ENCODE measurements around the gene EIF4EBP2. TPM values are rescaled to one million over a fixed set of nuclear protein-coding genes. Genes with fewer than 3 reads are reported as not detected.

Gene EIF4EBP2
- polyA plus RNA-seq, 1 donor (not counting 4 experiments of a cell fraction or from before 2014, with no cell fraction given) = 18.9 TPM

GRCh38 chr10:70442332-70442988 is 38.5 kb downstream of the EIF4EBP2 start:
- H3K4me3 ChIP-seq (ENCODE audit: control insufficient read depth in 2 of 3, extremely low read depth in 1 of 3, insufficient read depth in 2 of 3, low read depth in 1 of 3, low read length in 3 of 3) = peak overlapping the region in 1 of 3 experiments; percentile 19
- peak overlapping the region; percentile 57 for H2AFZ ChIP-seq (ENCODE audit: control insufficient read depth, low read length)
- no peaks in the 10 kb centered on the region for H3K9me3 ChIP-seq (ENCODE audit: control insufficient read depth, low read depth, low read length)
- no peak overlapping the region for H3K9ac ChIP-seq (ENCODE audit: control insufficient read depth, extremely low read depth, insufficient read depth, low read length)
- H3K79me2 ChIP-seq (ENCODE audit: control insufficient read depth, insufficient read depth, low read length) = no peaks in the 10 kb centered on the region
- H3K4me2 ChIP-seq (ENCODE audit: control insufficient read depth, extremely low read depth, insufficient read depth, low read depth, low read length) = peak overlapping the region; percentile 31
- no peaks in the 10 kb centered on the region for H3K9me1 ChIP-seq (ENCODE audit: control insufficient read depth, extremely low read depth, insufficient read depth, low read length)
- peaks cover 34% of the 10 kb centered on the region for H3K27me3 ChIP-seq (ENCODE audit: control insufficient read depth, extremely low read depth, insufficient read depth, low read length)
- H4K20me1 ChIP-seq (ENCODE audit: control insufficient read depth, extremely low read depth, insufficient read depth, low read length) = no peaks in the 10 kb centered on the region
- H3K36me3 ChIP-seq (ENCODE audit: control insufficient read depth in 2 of 2, extremely low read depth in 1 of 2, insufficient read depth in 2 of 2, low read length in 2 of 2) = no peaks in the 10 kb centered on the region
- H3K4me1 ChIP-seq (ENCODE audit: control insufficient read depth, extremely low read depth, insufficient read depth, low read length) = peaks cover 18% of the 10 kb centered on the region
- DNase-seq (ENCODE audit: low read depth, low spot score) (no peak), FAIRE-seq (peak; percentile 60)
- dilution Hi-C loops (cut with MboI; ENCODE audit: extremely low pct_ligation_motif_present, low sequenced_read_pairs) = no loop called here
- TF ChIP-seq CTCF (optimal IDR thresholded peaks at IDR 0.05 in 1 of 3, IDR thresholded peaks at IDR 0.05 in 1 of 3, conservative IDR thresholded peaks at IDR 0.05 in 1 of 3; ENCODE audit: extremely low read depth in 1 of 3, insufficient read depth in 2 of 3, low read length in 3 of 3) = no peak
- H3K27ac ChIP-seq (ENCODE audit: control insufficient read depth, insufficient read depth, low read length) = no peak overlapping the region

GRCh38 chr10:70444744-70445143 is 40.8 kb downstream of the EIF4EBP2 start:
- Histone ChIP-seq H3K9me1 (ENCODE audit: control insufficient read depth, extremely low read depth, insufficient read depth, low read length) (no peaks in the 10 kb centered on the region), H3K79me2 (ENCODE audit: control insufficient read depth, insufficient read depth, low read length) (no peaks in the 10 kb centered on the region), H3K9ac (ENCODE audit: control insufficient read depth, extremely low read depth, insufficient read depth, low read length) (no peak overlapping the region), H3K9me3 (ENCODE audit: control insufficient read depth, low read depth, low read length) (no peaks in the 10 kb centered on the region), H3K36me3 (ENCODE audit: control insufficient read depth in 2 of 2, extremely low read depth in 1 of 2, insufficient read depth in 2 of 2, low read length in 2 of 2) (no peaks in the 10 kb centered on the region), H3K4me1 (ENCODE audit: control insufficient read depth, extremely low read depth, insufficient read depth, low read length) (peaks cover 18% of the 10 kb centered on the region), H2AFZ (ENCODE audit: control insufficient read depth, low read length) (no peak overlapping the region), H3K27me3 (ENCODE audit: control insufficient read depth, extremely low read depth, insufficient read depth, low read length) (peaks cover 26% of the 10 kb centered on the region), H3K4me2 (ENCODE audit: control insufficient read depth, extremely low read depth, insufficient read depth, low read depth, low read length) (no peak overlapping the region), H3K27ac (ENCODE audit: control insufficient read depth, insufficient read depth, low read length) (no peak overlapping the region), H3K4me3 (ENCODE audit: control insufficient read depth in 2 of 3, extremely low read depth in 1 of 3, insufficient read depth in 2 of 3, low read depth in 1 of 3, low read length in 3 of 3) (no peak overlapping the region), H4K20me1 (ENCODE audit: control insufficient read depth, extremely low read depth, insufficient read depth, low read length) (no peaks in the 10 kb centered on the region)
- DNase-seq (ENCODE audit: low read depth, low spot score) = no peak
- dilution Hi-C loops (cut with MboI; ENCODE audit: extremely low pct_ligation_motif_present, low sequenced_read_pairs) = no loop called here
- TF ChIP-seq CTCF (optimal IDR thresholded peaks at IDR 0.05 in 1 of 3, IDR thresholded peaks at IDR 0.05 in 1 of 3, conservative IDR thresholded peaks at IDR 0.05 in 1 of 3; ENCODE audit: extremely low read depth in 1 of 3, insufficient read depth in 2 of 3, low read length in 3 of 3) (no peak), EZH2 (IDR thresholded peaks at IDR 0.05; ENCODE audit: low read length) (no peak)
- no peak for FAIRE-seq
